ENCODE measurements around the gene TBC1D22A.

DNA sequence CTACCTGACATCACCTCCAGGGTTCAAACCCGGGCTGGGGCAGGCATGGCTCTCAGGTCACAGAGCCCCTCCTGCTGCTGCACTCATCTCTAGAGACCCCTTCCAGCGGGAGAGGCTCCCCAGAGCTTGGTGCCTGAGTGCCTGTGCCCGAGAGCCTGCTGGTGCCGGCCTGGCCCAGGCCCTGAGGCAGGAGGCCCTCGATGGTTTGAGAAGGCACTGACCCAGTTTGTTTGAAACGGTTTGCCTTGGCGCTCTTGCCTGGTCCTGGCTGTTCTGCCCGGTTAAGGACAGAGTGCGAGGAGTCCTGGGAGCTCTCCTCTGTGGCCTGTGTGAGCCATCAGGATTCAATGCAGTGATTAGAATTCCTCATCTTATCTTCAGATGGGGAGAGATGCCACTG is 88.9 kb downstream of the TBC1D22A start:
- no peak for TF ChIP-seq EP300 (IDR thresholded peaks at IDR 0.05)
- no peak for TF ChIP-seq POLR2A (IDR thresholded peaks at IDR 0.05)

All from upper lobe of left lung (tissue), 4 donors.